K562 (cell line): ENCODE data around the gene ABI3BP. TPM values are rescaled to one million over a fixed set of nuclear protein-coding genes. Genes with fewer than 3 reads are reported as not detected.

Source experiments
- ATAC-seq: fragments of 200-7000 bp; cut with Tn5 transposase; 3 replicates; pipeline ENCODE4 v1.9.1; 2020; ENCODE audit warnings: moderate library complexity
- BruUV-seq: library from RNA; stranded (reverse); fragments of 400-500 nt; replicated peaks from 2 replicates; lab custom pipeline; 2021; lab: Mats Ljungman, UMichigan
- CTCF ChIA-PET: fragments of 300-600 bp; formaldehyde crosslinking; extraction: SDS; loops from one replicate; lab custom pipeline; 2021; ENCODE audit warnings: low intra/inter-chr PET ratio; lab: Yijun Ruan, JAX
- POLR2A ChIA-PET: fragments of 300-600, 350-650 bp; sonication (Branson Sonifier 250); formaldehyde crosslinking; extraction: SDS; loops from one replicate; lab custom pipeline; 2021; ENCODE audit warnings: antibody characterized with exemption, inconsistent platforms; lab: Yijun Ruan, JAX
- DNase-seq, 4 experiments: peaks; one replicate each; pipeline versions ENCODE4 v3.0.0 to v3.0.0-alpha.2; 2011 to 2018; ENCODE audit warnings: low spot score in 3 of 4, mixed read lengths in 3 of 4; ENCODE audit errors: extremely low read depth in 1 of 4
- FAIRE-seq: peaks from 2 replicates; lab custom pipeline; 2011; peaks lifted over from hg19 to GRCh38; lab: Jason Lieb, UNC
- H2AFZ ChIP-seq: 2 replicates; pipeline ENCODE4 v1.6.0; 2011; ENCODE audit warnings: low read depth, low read length, control low read depth, inconsistent platforms
- H3K27ac ChIP-seq: fragments of 200-600 bp; 3 replicates; pipeline ENCODE4 v1.8.0; 2011; ENCODE audit warnings: low read depth, mild to moderate bottlenecking, control low read depth, inconsistent platforms, low read length, moderate library complexity, mixed read lengths; ENCODE audit errors: extremely low read depth
- H3K27me3 ChIP-seq, 2 experiments: fragments of 300-600 bp in 1 of 2; 2 replicates in 1 of 2; 3 replicates in 1 of 2; pipeline versions ENCODE4 v1.6.0 to v1.8.0; 2011; ENCODE audit warnings: inconsistent platforms in 2 of 2, low read length in 2 of 2, mild to moderate bottlenecking in 1 of 2, mixed read lengths in 1 of 2, moderate library complexity in 1 of 2; ENCODE audit not compliant: control insufficient read depth in 2 of 2, insufficient read depth in 2 of 2
- H3K36me3 ChIP-seq: fragments of 300-600 bp; 3 replicates; pipeline ENCODE4 v1.8.0; 2011; ENCODE audit warnings: mild to moderate bottlenecking, low read length, inconsistent platforms; ENCODE audit not compliant: control insufficient read depth, insufficient read depth
- H3K4me1 ChIP-seq, 2 experiments: fragments of 200-600 bp in 1 of 2; replicated peaks in 1 of 2; 2 replicates in 1 of 2; 3 replicates in 1 of 2; pipeline versions ENCODE4 v1.5.1 to v1.8.0; 2011; ENCODE audit warnings: inconsistent platforms in 2 of 2, low read length in 2 of 2, mild to moderate bottlenecking in 1 of 2, mixed read lengths in 1 of 2, moderate library complexity in 1 of 2; ENCODE audit not compliant: control insufficient read depth in 2 of 2, insufficient read depth in 2 of 2
- H3K4me2 ChIP-seq: 2 replicates; pipeline ENCODE4 v1.6.1; 2011; ENCODE audit warnings: low read length, control low read depth, inconsistent platforms, mixed read lengths; ENCODE audit not compliant: insufficient read depth
- H3K4me3 ChIP-seq: fragments of 200-600 bp; sonication (generic), shearing (Covaris generic); 2 replicates; pipeline ENCODE4 v1.5.1; 2016; ENCODE audit warnings: control low read depth, inconsistent platforms
- H3K79me2 ChIP-seq: fragments of 200-600 bp; 3 replicates; pipeline ENCODE4 v1.8.0; 2011; ENCODE audit warnings: low read length, inconsistent platforms; ENCODE audit not compliant: control insufficient read depth, insufficient read depth
- H3K9ac ChIP-seq, 2 experiments: 2 replicates each; pipeline versions ENCODE4 v1.6.0 to v1.6.1; 2011; ENCODE audit warnings: low read depth in 2 of 2, low read length in 2 of 2, control low read depth in 1 of 2, inconsistent platforms in 1 of 2, mild to moderate bottlenecking in 1 of 2, mixed read lengths in 1 of 2; ENCODE audit not compliant: insufficient read depth in 1 of 2
- H3K9me1 ChIP-seq: one replicate; pipeline ENCODE4 v1.6.0; 2011; ENCODE audit warnings: inconsistent platforms, mild to moderate bottlenecking, low read length, moderate library complexity; ENCODE audit not compliant: control insufficient read depth, insufficient read depth
- H3K9me3 ChIP-seq: replicated peaks from 2 replicates; pipeline ENCODE4 v1.5.1; 2011; ENCODE audit warnings: low read depth, low read length, inconsistent platforms; ENCODE audit not compliant: control insufficient read depth, insufficient read depth
- H4K20me1 ChIP-seq: replicated peaks from 2 replicates; pipeline ENCODE4 v1.6.1; 2011; ENCODE audit warnings: low read length, inconsistent platforms, mixed read lengths; ENCODE audit not compliant: control insufficient read depth, insufficient read depth
- BHLHE40 ChIP-seq: IDR thresholded peaks from 2 replicates; pipeline ENCODE4 v1.6.1; 2011; ENCODE audit warnings: low read length, improper control_type of control experiment
- FOS ChIP-seq: IDR thresholded peaks from 3 replicates; pipeline ENCODE4 v1.6.1; 2011; ENCODE audit not compliant: insufficient read length; ENCODE audit errors: extremely low read depth
- FOXJ3 ChIP-seq: sonication (generic); formaldehyde crosslinking; IDR thresholded peaks from 2 replicates; pipeline ENCODE4 v1.4.0; 2020; ENCODE audit warnings: mild to moderate bottlenecking, missing genetic modification reagents
- HNRNPUL1 ChIP-seq: fragments of 200-400 bp; formaldehyde crosslinking; IDR thresholded peaks from 2 replicates; pipeline ENCODE4 v1.6.1; 2017; ENCODE audit warnings: low read length
- MED1 ChIP-seq: sonication (generic); formaldehyde crosslinking; IDR thresholded peaks from 2 replicates; pipeline ENCODE4 v1.8.1; 2023; ENCODE audit warnings: missing genetic modification reagents, borderline replicate concordance
- MTA2 ChIP-seq: fragments of 450-650 bp; IDR thresholded peaks from 2 replicates; pipeline ENCODE4 v1.6.1; 2016; ENCODE audit warnings: low read depth
- NCOA4 ChIP-seq: fragments of 450-650 bp; IDR thresholded peaks from 2 replicates; pipeline ENCODE4 v1.6.1; 2018; ENCODE audit warnings: mild to moderate bottlenecking; ENCODE audit not compliant: partially characterized antibody
- PTRF ChIP-seq: fragments of 450-650 bp; IDR thresholded peaks from 2 replicates; pipeline ENCODE4 v1.6.1; 2016; ENCODE audit warnings: mild to moderate bottlenecking, missing genetic modification characterization, missing compliant biosample characterization
- SMAD4 ChIP-seq: fragments of 250-450 bp; sonication (Bioruptor Pico); conservative IDR thresholded peaks from 2 replicates; pipeline ENCODE4 v1.8.0; 2021; ENCODE audit warnings: inconsistent platforms, mild to moderate bottlenecking, moderate library complexity
- SPI1 ChIP-seq: IDR thresholded peaks from 2 replicates; pipeline ENCODE4 v1.6.1; 2011; ENCODE audit warnings: low read depth, low read length, control low read depth, borderline replicate concordance
- TEAD1 ChIP-seq, 2 experiments: fragments of 450-650 bp in 1 of 2; sonication (generic) in 1 of 2; formaldehyde crosslinking; IDR thresholded peaks; 2 replicates each; pipeline versions ENCODE4 v1.4.0 to v1.8.0; 2020 to 2022; ENCODE audit warnings: mild to moderate bottlenecking in 2 of 2, missing genetic modification reagents in 1 of 2
- WHSC1 ChIP-seq: IDR thresholded peaks from one replicate; pipeline ENCODE4 v1.6.1; 2012; ENCODE audit warnings: low read length, control low read depth, inconsistent platforms
- ZNF12 ChIP-seq: sonication (generic); formaldehyde crosslinking; IDR thresholded peaks from 2 replicates; pipeline ENCODE4 v1.4.0; 2020; ENCODE audit warnings: mild to moderate bottlenecking, missing genetic modification reagents
- ZNF444 ChIP-seq: fragments of 250-450 bp; sonication (Bioruptor Pico); IDR thresholded peaks from 2 replicates; pipeline ENCODE4 v1.4.0; 2020; ENCODE audit warnings: mild to moderate bottlenecking, moderate library complexity
- ZNF561 ChIP-seq: fragments of 450-650 bp; formaldehyde crosslinking; conservative IDR thresholded peaks from 2 replicates; pipeline ENCODE4 v1.4.0; 2020; ENCODE audit warnings: mild to moderate bottlenecking, moderate library complexity
- in situ Hi-C: fragments of 300-500 bp; cut with MboI; formaldehyde crosslinking; loops from 4 replicates; pipeline ENCODE4 v1.15.0; 2018; ENCODE audit warnings: inconsistent platforms, mixed read lengths
- intact Hi-C: fragments of 100-400 bp; cut with micrococcal nuclease; formaldehyde crosslinking; loops from 2 replicates; pipeline ENCODE4 v1.14.2; 2022
- polyA plus RNA-seq, 8 experiments: library from polyadenylated mRNA; depleted of rRNA in 4 of 8; stranded (reverse) in 5 of 8; unstranded in 3 of 8; fragments of >200 nt; fragmentation: Nextera tagmentation in 2 of 8; fragmentation: Illumina TruSeq in 1 of 8; extraction: Ambion mirVana in 2 of 8; extraction: Trizol in 1 of 8; gene quantifications; 2 replicates each; pipeline versions ENCODE4 v1.2.1 to v1.2.3, GENCODE V29; 2011 to 2014; ENCODE audit warnings: inconsistent platforms in 1 of 8, missing spikeins in 1 of 8
- total RNA-seq, 7 experiments: library from RNA; depleted of rRNA in 6 of 7; stranded (reverse); fragments of >200 nt in 6 of 7; fragmentation: Illumina TruSeq in 2 of 7; extraction: Trizol in 2 of 7; gene quantifications; 2 replicates each; pipeline versions ENCODE4 v1.2.1 to v1.2.3, GENCODE V29; 2011 to 2021; ENCODE audit warnings: low replicate concordance in 1 of 7
- TF ChIP-seq, protein P1 (sequence below), 2 experiments: fragments of 450-650 bp; conservative IDR thresholded peaks; 2 replicates each; pipeline ENCODE4 v1.6.1; 2017; ENCODE audit warnings: mild to moderate bottlenecking in 2 of 2, moderate library complexity in 2 of 2
- TF ChIP-seq, protein P2 (sequence below), 2 experiments: IDR thresholded peaks; 2 replicates each; pipeline ENCODE4 v1.6.1; 2012; ENCODE audit warnings: improper control_type of control experiment in 2 of 2, low read depth in 2 of 2, low read length in 2 of 2, borderline replicate concordance in 1 of 2
- TF ChIP-seq, protein P3 (sequence below): fragments of 250-450 bp; sonication (Bioruptor Pico); IDR thresholded peaks from 2 replicates; pipeline ENCODE4 v1.4.0; 2020; ENCODE audit warnings: mild to moderate bottlenecking, moderate library complexity

Gene ABI3BP
- total and polyA plus RNA-seq, 9 of the 15 experiments (the other 6 are each of a cell fraction or from before 2014, with no cell fraction given) = 0.01 to 0.24 (median 0.06) TPM; not detected in 5

DNA sequence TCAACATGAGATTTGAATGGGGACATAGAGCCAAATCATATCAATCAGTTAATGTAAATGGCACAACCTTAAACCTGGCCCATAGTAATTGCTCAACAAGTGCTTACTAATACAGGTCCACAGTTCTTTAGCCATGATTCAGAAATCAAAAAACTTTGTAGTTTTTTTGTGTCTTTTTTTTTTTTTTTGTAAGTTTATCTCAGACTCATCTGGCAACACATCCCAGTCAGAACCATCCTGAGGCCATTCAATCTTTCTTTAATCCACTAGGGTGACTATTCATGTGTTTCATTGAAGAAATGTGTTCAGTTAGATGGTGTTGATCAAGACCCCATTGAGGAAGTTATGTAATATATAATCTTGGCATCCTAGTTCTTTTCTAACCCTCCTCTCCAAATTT, 65.4 kb downstream of the ABI3BP start:
- no peak overlapping the region for H3K4me2 ChIP-seq
- H3K27ac ChIP-seq = no peak overlapping the region
- H3K9me1 ChIP-seq = no peaks in the 10 kb centered on the region
- no peak overlapping the region for H3K9ac ChIP-seq
- intact Hi-C loops = no loop called here
- ChIA-PET CTCF (no interaction called here), POLR2A (no interaction called here)
- FAIRE-seq (no peak), ATAC-seq (no peak), DNase-seq (no peak)
- no peaks in the 10 kb centered on the region for H3K27me3 ChIP-seq
- no peaks in the 10 kb centered on the region for H3K79me2 ChIP-seq
- in situ Hi-C loops = no loop called here
- no peak for TF ChIP-seq HNRNPUL1
- no peak for TF ChIP-seq SMAD4
- no peak for TF ChIP-seq BHLHE40
- TF ChIP-seq FOXJ3 (CRISPR knock-in tag) = no peak
- TF ChIP-seq WHSC1 = no peak
- TF ChIP-seq ZNF561 (CRISPR knock-in tag) = no peak
- no peak for TF ChIP-seq MTA2
- no peak for TF ChIP-seq MED1 (CRISPR knock-in tag)
- TF ChIP-seq PTRF = no peak
- no peak for TF ChIP-seq ZNF444 (CRISPR knock-in tag)
- TF ChIP-seq, protein P1, sequence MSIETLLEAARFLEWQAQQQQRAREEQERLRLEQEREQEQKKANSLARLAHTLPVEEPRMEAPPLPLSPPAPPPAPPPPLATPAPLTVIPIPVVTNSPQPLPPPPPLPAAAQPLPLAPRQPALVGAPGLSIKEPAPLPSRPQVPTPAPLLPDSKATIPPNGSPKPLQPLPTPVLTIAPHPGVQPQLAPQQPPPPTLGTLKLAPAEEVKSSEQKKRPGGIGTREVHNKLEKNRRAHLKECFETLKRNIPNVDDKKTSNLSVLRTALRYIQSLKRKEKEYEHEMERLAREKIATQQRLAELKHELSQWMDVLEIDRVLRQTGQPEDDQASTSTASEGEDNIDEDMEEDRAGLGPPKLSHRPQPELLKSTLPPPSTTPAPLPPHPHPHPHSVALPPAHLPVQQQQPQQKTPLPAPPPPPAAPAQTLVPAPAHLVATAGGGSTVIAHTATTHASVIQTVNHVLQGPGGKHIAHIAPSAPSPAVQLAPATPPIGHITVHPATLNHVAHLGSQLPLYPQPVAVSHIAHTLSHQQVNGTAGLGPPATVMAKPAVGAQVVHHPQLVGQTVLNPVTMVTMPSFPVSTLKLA (conservative IDR thresholded peaks at IDR 0.05) = no peak
- TF ChIP-seq, protein P2, sequence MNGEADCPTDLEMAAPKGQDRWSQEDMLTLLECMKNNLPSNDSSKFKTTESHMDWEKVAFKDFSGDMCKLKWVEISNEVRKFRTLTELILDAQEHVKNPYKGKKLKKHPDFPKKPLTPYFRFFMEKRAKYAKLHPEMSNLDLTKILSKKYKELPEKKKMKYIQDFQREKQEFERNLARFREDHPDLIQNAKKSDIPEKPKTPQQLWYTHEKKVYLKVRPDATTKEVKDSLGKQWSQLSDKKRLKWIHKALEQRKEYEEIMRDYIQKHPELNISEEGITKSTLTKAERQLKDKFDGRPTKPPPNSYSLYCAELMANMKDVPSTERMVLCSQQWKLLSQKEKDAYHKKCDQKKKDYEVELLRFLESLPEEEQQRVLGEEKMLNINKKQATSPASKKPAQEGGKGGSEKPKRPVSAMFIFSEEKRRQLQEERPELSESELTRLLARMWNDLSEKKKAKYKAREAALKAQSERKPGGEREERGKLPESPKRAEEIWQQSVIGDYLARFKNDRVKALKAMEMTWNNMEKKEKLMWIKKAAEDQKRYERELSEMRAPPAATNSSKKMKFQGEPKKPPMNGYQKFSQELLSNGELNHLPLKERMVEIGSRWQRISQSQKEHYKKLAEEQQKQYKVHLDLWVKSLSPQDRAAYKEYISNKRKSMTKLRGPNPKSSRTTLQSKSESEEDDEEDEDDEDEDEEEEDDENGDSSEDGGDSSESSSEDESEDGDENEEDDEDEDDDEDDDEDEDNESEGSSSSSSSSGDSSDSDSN (IDR thresholded peaks at IDR 0.05; ENCODE audit: borderline replicate concordance in 1 of 2, low read depth in 2 of 2, low read length in 2 of 2) = no peak
- no peak for TF ChIP-seq FOS
- TF ChIP-seq, protein P3, sequence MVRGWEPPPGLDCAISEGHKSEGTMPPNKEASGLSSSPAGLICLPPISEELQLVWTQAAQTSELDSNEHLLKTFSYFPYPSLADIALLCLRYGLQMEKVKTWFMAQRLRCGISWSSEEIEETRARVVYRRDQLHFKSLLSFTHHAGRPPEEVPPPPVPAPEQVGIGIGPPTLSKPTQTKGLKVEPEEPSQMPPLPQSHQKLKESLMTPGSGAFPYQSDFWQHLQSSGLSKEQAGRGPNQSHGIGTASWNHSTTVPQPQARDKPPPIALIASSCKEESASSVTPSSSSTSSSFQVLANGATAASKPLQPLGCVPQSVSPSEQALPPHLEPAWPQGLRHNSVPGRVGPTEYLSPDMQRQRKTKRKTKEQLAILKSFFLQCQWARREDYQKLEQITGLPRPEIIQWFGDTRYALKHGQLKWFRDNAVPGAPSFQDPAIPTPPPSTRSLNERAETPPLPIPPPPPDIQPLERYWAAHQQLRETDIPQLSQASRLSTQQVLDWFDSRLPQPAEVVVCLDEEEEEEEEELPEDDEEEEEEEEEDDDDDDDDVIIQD (CRISPR knock-in tag) = no peak
- TF ChIP-seq ZNF12 (CRISPR knock-in tag) = no peak
- TF ChIP-seq TEAD1 (CRISPR knock-in tag; IDR thresholded peaks at IDR 0.05) = no peak
- no peak for TF ChIP-seq NCOA4
- no peak for TF ChIP-seq SPI1
- H3K4me1 ChIP-seq = no peaks in the 10 kb centered on the region
- H4K20me1 ChIP-seq = no peaks in the 10 kb centered on the region
- BruUV-seq = no TSS peak
- H3K36me3 ChIP-seq = no peaks in the 10 kb centered on the region
- H3K9me3 ChIP-seq = no peaks in the 10 kb centered on the region
- no peak overlapping the region for H3K4me3 ChIP-seq
- no peak overlapping the region for H2AFZ ChIP-seq
